Measurements from ENCODE around the gene C1QTNF6. TPM values are rescaled to one million over a fixed set of nuclear protein-coding genes. Genes with fewer than 3 reads are reported as not detected.

C1QTNF6 gene
- total and polyA plus RNA-seq, 5 donors from 2014 or later = 1.6 to 13.6 (median 2.1) TPM

GRCh38 chr22:37196539-37197450 is 8.7 kb upstream of the C1QTNF6 start:
- ATAC-seq (ENCODE audit: low read depth in 2 of 2) (no peak), DNase-seq (no peak)
- Mint-ChIP-seq H3K9me3 (no peaks in the 10 kb centered on the region), H3K27ac (peak overlapping the region; percentile 71 to 98 (median 97)), H3K27me3 (peaks cover 4% of the 10 kb centered on the region), H3K4me1 (peaks cover 15 to 76% (median 40%) of the 10 kb centered on the region in 4 donors), H3K36me3 (no peaks in the 10 kb centered on the region), H3K4me3 (peak overlapping the region in 3 of 4 donors; percentile 13 to 79 (median 45))
- Histone ChIP-seq H3K36me3 (ENCODE audit: control insufficient read depth, insufficient read depth, low read length) (no peaks in the 10 kb centered on the region), H3K4me1 (ENCODE audit: control insufficient read depth, insufficient read depth, low read length, poor library complexity, severe bottlenecking) (peaks cover 57% of the 10 kb centered on the region), H3K27ac (ENCODE audit: insufficient read depth, low read length, poor library complexity, severe bottlenecking) (peak overlapping the region; percentile 93), H3K9me3 (ENCODE audit: control insufficient read depth in 2 of 2, low read length in 2 of 2) (no peaks in the 10 kb centered on the region), H3K4me3 (ENCODE audit: low read depth, low read length) (no peak overlapping the region), H3K27me3 (ENCODE audit: control insufficient read depth, insufficient read depth, low read length) (no peaks in the 10 kb centered on the region)

- H3K27ac Mint-ChIP-seq = peak overlapping the region; percentile 38 to 90 (median 90)
- peaks cover 57% of the 10 kb centered on the region for H3K4me1 ChIP-seq (ENCODE audit: control insufficient read depth, insufficient read depth, low read length, poor library complexity, severe bottlenecking)
- peak overlapping the region in 1 of 4 donors; percentile 70 for H3K4me3 Mint-ChIP-seq
These were observed 7.9 kb upstream of the C1QTNF6 start for GRCh38 chr22:37195921-37196320.

GRCh38 chr22:37194750-37195149 is 6.7 kb upstream of the C1QTNF6 start:
- Mint-ChIP-seq H3K36me3 (no peaks in the 10 kb centered on the region), H3K4me1 (peaks cover 15 to 72% (median 40%) of the 10 kb centered on the region in 4 donors), H3K4me3 (peak overlapping the region in 1 of 4 donors; percentile 47), H3K27ac (peak overlapping the region; percentile 72 to 95 (median 90)), H3K9me3 (no peaks in the 10 kb centered on the region), H3K27me3 (peaks cover 4% of the 10 kb centered on the region)
- no peak overlapping the region for H3K4me3 ChIP-seq (ENCODE audit: low read depth, low read length)
- no peaks in the 10 kb centered on the region for H3K9me3 ChIP-seq (ENCODE audit: control insufficient read depth in 2 of 2, low read length in 2 of 2)
- H3K4me1 ChIP-seq (ENCODE audit: control insufficient read depth, insufficient read depth, low read length, poor library complexity, severe bottlenecking) = peaks cover 54% of the 10 kb centered on the region
- ATAC-seq (ENCODE audit: low read depth in 2 of 2) (no peak), DNase-seq (no peak)
- H3K36me3 ChIP-seq (ENCODE audit: control insufficient read depth, insufficient read depth, low read length) = no peaks in the 10 kb centered on the region
- no peaks in the 10 kb centered on the region for H3K27me3 ChIP-seq (ENCODE audit: control insufficient read depth, insufficient read depth, low read length)
- H3K27ac ChIP-seq (ENCODE audit: insufficient read depth, low read length, poor library complexity, severe bottlenecking) = peak overlapping the region; percentile 49

More at GRCh38 chr22:37195921-37196320, 7.9 kb upstream of the C1QTNF6 start:
- DNase-seq (no peak), ATAC-seq (ENCODE audit: low read depth in 2 of 2) (no peak)
- H3K9me3 Mint-ChIP-seq = no peaks in the 10 kb centered on the region
- H3K36me3 ChIP-seq (ENCODE audit: control insufficient read depth, insufficient read depth, low read length) = no peaks in the 10 kb centered on the region
- H3K27me3 Mint-ChIP-seq = peaks cover 4% of the 10 kb centered on the region
- H3K9me3 ChIP-seq (ENCODE audit: control insufficient read depth in 2 of 2, low read length in 2 of 2) = no peaks in the 10 kb centered on the region
- no peak overlapping the region for H3K4me3 ChIP-seq (ENCODE audit: low read depth, low read length)
- no peak overlapping the region for H3K27ac ChIP-seq (ENCODE audit: insufficient read depth, low read length, poor library complexity, severe bottlenecking)
- H3K4me1 Mint-ChIP-seq = peaks cover 15 to 75% (median 40%) of the 10 kb centered on the region in 4 donors
- no peaks in the 10 kb centered on the region for H3K27me3 ChIP-seq (ENCODE audit: control insufficient read depth, insufficient read depth, low read length)
- no peaks in the 10 kb centered on the region for H3K36me3 Mint-ChIP-seq

GRCh38 chr22:37193629-37194191 is 5.7 kb upstream of the C1QTNF6 start:
- Mint-ChIP-seq H3K9me3 (no peaks in the 10 kb centered on the region), H3K4me1 (peaks cover 18 to 76% (median 46%) of the 10 kb centered on the region in 4 donors), H3K27me3 (peaks cover 4% of the 10 kb centered on the region), H3K4me3 (peak overlapping the region; percentile 30 to 71 (median 64)), H3K27ac (peak overlapping the region; percentile 90 to 98 (median 95)), H3K36me3 (peaks cover 5% of the 10 kb centered on the region)
- H3K9me3 ChIP-seq (ENCODE audit: control insufficient read depth in 2 of 2, low read length in 2 of 2) = no peaks in the 10 kb centered on the region
- H3K27me3 ChIP-seq (ENCODE audit: control insufficient read depth, insufficient read depth, low read length) = no peaks in the 10 kb centered on the region
- H3K27ac ChIP-seq (ENCODE audit: insufficient read depth, low read length, poor library complexity, severe bottlenecking) = peak overlapping the region; percentile 74
- peaks cover 53% of the 10 kb centered on the region for H3K4me1 ChIP-seq (ENCODE audit: control insufficient read depth, insufficient read depth, low read length, poor library complexity, severe bottlenecking)
- H3K4me3 ChIP-seq (ENCODE audit: low read depth, low read length) = peak overlapping the region; percentile 52
- DNase-seq (peak in 2 of 3 donors; percentile 52 to 81), ATAC-seq (ENCODE audit: low read depth in 2 of 2) (peak; percentile 23 to 24)
- no peaks in the 10 kb centered on the region for H3K36me3 ChIP-seq (ENCODE audit: control insufficient read depth, insufficient read depth, low read length)

GRCh38 chr22:37192741-37193140 is 4.7 kb upstream of the C1QTNF6 start:
- Histone ChIP-seq H3K27me3 (ENCODE audit: control insufficient read depth, insufficient read depth, low read length) (no peaks in the 10 kb centered on the region), H3K27ac (ENCODE audit: insufficient read depth, low read length, poor library complexity, severe bottlenecking) (peak overlapping the region; percentile 74), H3K4me1 (ENCODE audit: control insufficient read depth, insufficient read depth, low read length, poor library complexity, severe bottlenecking) (peaks cover 53% of the 10 kb centered on the region), H3K9me3 (ENCODE audit: control insufficient read depth in 2 of 2, low read length in 2 of 2) (no peaks in the 10 kb centered on the region), H3K36me3 (ENCODE audit: control insufficient read depth, insufficient read depth, low read length) (no peaks in the 10 kb centered on the region), H3K4me3 (ENCODE audit: low read depth, low read length) (no peak overlapping the region)
- ATAC-seq (ENCODE audit: low read depth in 2 of 2) (no peak), DNase-seq (no peak)
- Mint-ChIP-seq H3K4me3 (peak overlapping the region in 3 of 4 donors; percentile 16 to 38 (median 26)), H3K36me3 (peaks cover 5% of the 10 kb centered on the region), H3K9me3 (no peaks in the 10 kb centered on the region), H3K4me1 (peaks cover 21 to 78% (median 46%) of the 10 kb centered on the region in 4 donors), H3K27me3 (no peaks in the 10 kb centered on the region), H3K27ac (peak overlapping the region; percentile 52 to 98 (median 90))

GRCh38 chr22:37192204-37192603 is 4.2 kb upstream of the C1QTNF6 start:
- Mint-ChIP-seq H3K4me1 (peaks cover 21 to 78% (median 45%) of the 10 kb centered on the region in 4 donors), H3K27ac (peak overlapping the region; percentile 52 to 98 (median 90))
- peaks cover 53% of the 10 kb centered on the region for H3K4me1 ChIP-seq (ENCODE audit: control insufficient read depth, insufficient read depth, low read length, poor library complexity, severe bottlenecking)

GRCh38 chr22:37190262-37190780 is 2.3 kb upstream of the C1QTNF6 start:
- Mint-ChIP-seq H3K4me3 (peak overlapping the region in 1 of 4 donors; percentile 53), H3K9me3 (no peaks in the 10 kb centered on the region), H3K27me3 (no peaks in the 10 kb centered on the region), H3K27ac (peak overlapping the region in 2 of 3 donors; percentile 46 to 74), H3K4me1 (peaks cover 26 to 78% (median 55%) of the 10 kb centered on the region in 4 donors), H3K36me3 (peaks cover 5% of the 10 kb centered on the region)
- Histone ChIP-seq H3K4me3 (ENCODE audit: low read depth, low read length) (no peak overlapping the region), H3K4me1 (ENCODE audit: control insufficient read depth, insufficient read depth, low read length, poor library complexity, severe bottlenecking) (peaks cover 63% of the 10 kb centered on the region), H3K27me3 (ENCODE audit: control insufficient read depth, insufficient read depth, low read length) (no peaks in the 10 kb centered on the region), H3K27ac (ENCODE audit: insufficient read depth, low read length, poor library complexity, severe bottlenecking) (no peak overlapping the region), H3K36me3 (ENCODE audit: control insufficient read depth, insufficient read depth, low read length) (no peaks in the 10 kb centered on the region), H3K9me3 (ENCODE audit: control insufficient read depth in 2 of 2, low read length in 2 of 2) (no peaks in the 10 kb centered on the region)
- no peak for ATAC-seq (ENCODE audit: low read depth in 2 of 2)
- DNase-seq = no peak

More at GRCh38 chr22:37192204-37192603, 4.2 kb upstream of the C1QTNF6 start:
- H3K4me3 Mint-ChIP-seq = peak overlapping the region in 2 of 4 donors; percentile 9 to 16
- no peaks in the 10 kb centered on the region for H3K9me3 Mint-ChIP-seq
- no peaks in the 10 kb centered on the region for H3K27me3 ChIP-seq (ENCODE audit: control insufficient read depth, insufficient read depth, low read length)
- H3K27me3 Mint-ChIP-seq = no peaks in the 10 kb centered on the region
- peaks cover 5% of the 10 kb centered on the region for H3K36me3 Mint-ChIP-seq
- no peak overlapping the region for H3K4me3 ChIP-seq (ENCODE audit: low read depth, low read length)
- DNase-seq (no peak), ATAC-seq (ENCODE audit: low read depth in 2 of 2) (no peak)
- no peak overlapping the region for H3K27ac ChIP-seq (ENCODE audit: insufficient read depth, low read length, poor library complexity, severe bottlenecking)
- no peaks in the 10 kb centered on the region for H3K36me3 ChIP-seq (ENCODE audit: control insufficient read depth, insufficient read depth, low read length)
- H3K9me3 ChIP-seq (ENCODE audit: control insufficient read depth in 2 of 2, low read length in 2 of 2) = no peaks in the 10 kb centered on the region

Measured in CD4-positive, CD25-positive, alpha-beta regulatory T cell (primary cell).